22Rv1 (cell line): ENCODE data around the gene TMEM190.

Source experiments
- H3K27ac ChIP-seq: fragments of 450-650 bp; 2 replicates; pipeline ENCODE4 v1.5.1; 2017
- CTCF ChIP-seq: fragments of 450-650 bp; IDR thresholded peaks from 2 replicates; pipeline ENCODE4 v1.5.1; 2017; ENCODE audit warnings: mild to moderate bottlenecking
- ZFX ChIP-seq: fragments of 450-650 bp; IDR thresholded peaks from 2 replicates; pipeline ENCODE4 v1.6.1; 2017; ENCODE audit warnings: antibody characterized with exemption, borderline replicate concordance

Gene TMEM190

GRCh38 chr19:55346725-55347441 lies 29.7 kb upstream of the TMEM190 start:
- H3K27ac ChIP-seq, result no peak overlapping the region
- TF ChIP-seq CTCF, result no peak
- no peak for TF ChIP-seq ZFX

- TF ChIP-seq CTCF, result no peak
- no peak for TF ChIP-seq ZFX
- no peak overlapping the region for H3K27ac ChIP-seq
Measured at GRCh38 chr19:55347442-55348009, 29.1 kb upstream of the TMEM190 start.

GRCh38 chr19:55348317-55349034 lies 28.1 kb upstream of the TMEM190 start:
- TF ChIP-seq CTCF (no peak), ZFX (no peak)
- H3K27ac ChIP-seq, result no peak overlapping the region

GRCh38 chr19:55350620-55351315 lies 25.9 kb upstream of the TMEM190 start:
- H3K27ac ChIP-seq, result no peak overlapping the region
- TF ChIP-seq CTCF (no peak), ZFX (no peak)

GRCh38 chr19:55352040-55352439 lies 24.6 kb upstream of the TMEM190 start:
- no peak overlapping the region for H3K27ac ChIP-seq
- TF ChIP-seq ZFX (no peak), CTCF (no peak)

GRCh38 chr19:55352549-55353145 lies 24.0 kb upstream of the TMEM190 start:
- H3K27ac ChIP-seq, result no peak overlapping the region
- TF ChIP-seq ZFX, result no peak
- TF ChIP-seq CTCF, result no peak
